Measurements from ENCODE around the gene PRKACB.

The PRKACB gene

GRCh38 chr1:84174051-84174556, 30.0 kb downstream of the PRKACB start:
- no peak for DNase-seq (ENCODE audit: low spot score)
- in situ Hi-C loops (cut with MboI; ENCODE audit: low sequenced_read_pairs, unreplicated experiment) = no loop called here
- no peak for TF ChIP-seq CTCF (IDR thresholded peaks at IDR 0.05; ENCODE audit: borderline replicate concordance, control extremely low read depth, extremely low read depth, insufficient read depth, missing control alignments)

DNA sequence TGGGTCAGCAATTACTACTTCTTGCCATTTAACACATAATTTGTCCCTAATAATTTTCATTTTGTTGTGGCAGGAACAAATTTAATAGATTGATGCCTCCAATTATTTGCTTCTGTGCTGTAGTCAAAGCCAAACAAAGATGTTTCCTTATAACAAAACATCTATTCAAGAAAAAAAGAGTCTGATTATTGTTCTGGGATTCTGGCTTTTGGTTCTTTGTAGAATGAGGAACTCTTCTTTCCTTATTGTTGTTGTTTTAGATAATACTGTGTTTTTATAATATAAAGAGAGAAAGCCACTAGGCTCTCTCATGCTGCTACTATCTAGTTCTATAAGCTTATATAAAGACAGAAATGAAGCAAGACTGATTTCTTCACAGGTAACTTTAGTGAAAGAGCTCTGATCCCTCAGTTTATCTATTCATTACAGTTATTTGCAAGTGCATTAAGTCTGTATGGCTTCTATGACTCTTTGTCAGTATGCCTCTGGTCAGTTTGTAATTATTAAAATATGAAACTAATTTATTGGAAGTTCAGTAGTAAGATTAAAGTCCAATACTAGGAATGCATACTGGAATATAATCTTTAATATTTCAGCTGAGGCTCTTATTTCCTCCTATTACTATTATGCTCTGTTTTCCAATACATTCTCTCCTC, 37.4 kb downstream of the PRKACB start:
- TF ChIP-seq CTCF (IDR thresholded peaks at IDR 0.05; ENCODE audit: borderline replicate concordance, control extremely low read depth, extremely low read depth, insufficient read depth, missing control alignments) = no peak
- in situ Hi-C loops (cut with MboI; ENCODE audit: low sequenced_read_pairs, unreplicated experiment) = no loop called here
- DNase-seq (ENCODE audit: low spot score) = no peak

DNA sequence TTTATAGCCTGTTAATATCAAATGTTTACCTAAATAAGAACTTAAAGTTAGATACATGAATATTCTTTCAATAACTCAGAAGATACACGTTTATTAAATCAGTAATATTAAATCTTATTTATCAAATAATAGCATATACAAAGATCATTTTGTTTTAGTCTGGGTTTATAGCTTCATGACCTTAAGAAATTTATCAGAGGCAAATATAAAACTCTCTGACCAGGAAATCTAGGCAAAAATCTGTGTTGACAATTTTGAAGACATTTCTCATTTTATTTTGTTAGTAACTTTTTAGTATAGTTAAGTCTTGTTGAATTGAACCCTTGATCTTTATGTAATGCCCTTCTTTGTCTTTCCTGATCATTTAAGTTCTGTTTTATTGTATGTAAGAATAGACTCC, 46.4 kb downstream of the PRKACB start:
- in situ Hi-C loops (cut with MboI; ENCODE audit: low sequenced_read_pairs, unreplicated experiment) = no loop called here
- TF ChIP-seq CTCF (IDR thresholded peaks at IDR 0.05; ENCODE audit: borderline replicate concordance, control extremely low read depth, extremely low read depth, insufficient read depth, missing control alignments) = no peak
- no peak for DNase-seq (ENCODE audit: low spot score)

DNA sequence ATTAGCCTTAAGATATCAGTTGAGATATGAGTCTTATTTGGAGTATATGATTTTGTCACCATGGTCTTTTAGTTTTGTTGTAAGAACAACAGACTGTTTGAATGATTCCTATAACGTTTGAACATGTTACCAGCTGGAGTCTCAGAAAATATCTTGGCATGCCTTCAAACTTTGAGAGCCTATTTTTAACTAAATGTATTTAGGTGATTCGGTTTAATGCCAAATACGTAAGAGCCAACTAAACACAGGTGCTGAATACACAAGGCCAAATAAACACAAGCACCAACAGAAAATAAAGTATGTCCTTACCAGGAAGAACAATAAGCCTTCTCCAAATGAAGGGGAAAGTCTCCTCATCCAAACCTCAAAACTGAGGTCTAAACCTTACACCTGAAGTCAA, 48.6 kb downstream of the PRKACB start:
- no peak for DNase-seq (ENCODE audit: low spot score)
- TF ChIP-seq CTCF (IDR thresholded peaks at IDR 0.05; ENCODE audit: borderline replicate concordance, control extremely low read depth, extremely low read depth, insufficient read depth, missing control alignments) = no peak
- in situ Hi-C loops (cut with MboI; ENCODE audit: low sequenced_read_pairs, unreplicated experiment) = no loop called here

DNA sequence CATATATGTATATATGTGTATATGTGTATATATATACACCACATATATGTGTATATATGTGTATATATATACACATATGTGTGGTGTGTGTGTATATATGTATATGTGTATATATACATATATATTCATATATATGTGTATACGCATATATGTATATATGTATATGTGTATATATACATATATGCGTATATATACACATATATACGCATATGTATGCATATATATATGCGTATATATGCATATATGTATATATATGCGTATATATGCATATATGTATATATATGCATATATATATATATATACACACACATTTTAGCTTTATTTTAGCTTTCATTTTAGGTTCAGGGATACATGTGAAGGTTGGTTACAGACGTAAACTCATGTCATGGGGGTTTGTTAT, 54.8 kb downstream of the PRKACB start:
- TF ChIP-seq CTCF (IDR thresholded peaks at IDR 0.05; ENCODE audit: borderline replicate concordance, control extremely low read depth, extremely low read depth, insufficient read depth, missing control alignments) = no peak
- DNase-seq (ENCODE audit: low spot score) = no peak
- in situ Hi-C loops (cut with MboI; ENCODE audit: low sequenced_read_pairs, unreplicated experiment) = no loop called here

- DNase-seq (ENCODE audit: low spot score) = no peak
- TF ChIP-seq CTCF (IDR thresholded peaks at IDR 0.05; ENCODE audit: borderline replicate concordance, control extremely low read depth, extremely low read depth, insufficient read depth, missing control alignments) = no peak
- in situ Hi-C loops (cut with MboI; ENCODE audit: low sequenced_read_pairs, unreplicated experiment) = no loop called here
Measured at GRCh38 chr1:84199257-84199656, 55.2 kb downstream of the PRKACB start.
